Stimulated activated CD8-positive, alpha-beta memory T cell treated with anti-CD3 and anti-CD28 coated beads, Interleukin-2, amount 100 ng/mL, for 1 hour (primary cell): ENCODE data around the gene SND1.

Source experiments
- DNase-seq, 2 donors: peaks; one replicate each; pipeline ENCODE4 v3.0.0-alpha.2; 2020; ENCODE audit warnings: low read depth in 2 of 2

Gene SND1

DNA sequence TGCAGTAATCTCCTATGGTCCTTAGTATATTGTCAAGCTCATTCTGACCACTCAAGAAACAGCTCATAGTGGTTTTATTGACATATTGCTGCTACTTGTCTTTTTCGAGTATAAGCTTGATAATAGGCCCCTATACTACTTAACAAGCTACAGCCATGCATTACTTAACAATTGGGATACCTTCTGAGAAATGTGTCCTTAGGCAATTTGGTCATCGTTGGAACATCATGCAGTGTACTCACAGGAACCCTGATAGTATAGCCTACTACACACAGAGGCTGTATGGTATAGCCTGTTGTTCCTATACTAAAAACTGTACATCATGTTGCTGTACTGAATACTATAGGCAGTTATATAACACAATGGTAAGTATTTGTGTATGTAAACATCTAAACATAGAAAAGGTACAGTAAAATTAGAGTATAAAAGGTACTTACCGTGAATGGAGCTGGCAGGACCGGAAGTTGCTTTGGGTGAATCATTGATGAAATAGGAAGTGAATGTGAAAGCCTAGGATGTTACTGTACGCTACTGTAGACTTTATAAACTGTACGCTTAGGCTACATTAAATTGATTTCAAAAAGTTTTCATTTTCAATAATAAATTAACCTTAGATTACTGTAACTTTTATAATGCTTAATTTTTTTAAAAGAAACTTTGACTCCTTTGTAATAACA, 218.4 kb downstream of the SND1 start:
- DNase-seq, result no peak

DNA sequence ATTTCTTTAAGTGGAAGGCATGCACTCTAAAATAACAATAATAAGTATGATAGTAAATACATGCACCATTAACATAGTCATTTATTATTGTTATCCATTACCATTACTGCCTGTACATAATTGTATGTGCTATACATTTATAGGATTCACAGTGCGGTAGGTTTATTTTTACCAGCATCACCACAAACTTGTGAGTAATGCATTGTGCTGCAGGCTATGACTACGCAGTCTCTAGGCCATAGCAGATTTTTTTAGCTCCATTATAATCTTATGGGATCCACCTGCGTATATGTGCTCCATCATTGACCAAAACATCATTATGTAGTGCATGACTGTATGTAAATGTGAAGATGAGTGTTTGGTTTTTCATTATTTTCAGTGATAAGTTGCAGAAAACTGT, 219.2 kb downstream of the SND1 start:
- DNase-seq, result no peak

DNA sequence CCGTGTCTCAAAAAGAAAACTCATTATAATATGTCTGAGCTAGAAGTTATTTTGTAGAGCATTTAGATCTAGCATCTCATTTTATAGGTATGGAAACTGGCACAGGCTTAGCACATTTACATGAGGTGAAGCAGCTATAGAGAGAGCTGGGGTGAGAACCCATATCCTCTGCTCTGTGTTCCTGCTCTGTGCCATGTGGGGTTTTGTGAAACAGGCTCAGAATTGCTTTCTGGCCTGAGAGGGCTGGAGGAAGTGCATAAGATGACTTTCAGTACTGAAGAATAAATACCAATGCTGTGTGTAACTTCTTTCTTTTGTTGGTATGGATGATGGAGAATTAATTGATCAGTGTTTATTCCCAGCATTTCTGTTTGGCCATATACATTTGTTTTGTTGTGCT, 220.1 kb downstream of the SND1 start:
- no peak for DNase-seq

DNA sequence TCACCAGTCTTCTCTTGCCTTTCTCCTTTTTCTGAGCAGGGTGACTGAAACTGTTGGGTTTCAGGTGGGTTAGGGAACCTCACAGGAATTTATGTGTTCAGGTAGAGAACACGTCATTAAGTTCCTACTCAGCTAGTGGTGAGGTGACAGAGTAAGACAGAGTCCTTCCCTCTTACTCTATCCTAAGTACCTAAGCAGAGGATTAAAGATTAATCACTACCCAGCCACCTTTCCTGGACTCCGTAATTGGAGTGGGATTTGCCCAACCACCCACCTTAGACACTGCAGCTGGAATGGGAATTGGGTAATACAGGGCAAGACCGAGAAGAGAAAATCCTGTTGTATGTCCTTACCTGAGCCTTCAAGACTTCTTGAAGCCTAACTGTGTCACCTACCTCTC, 221.2 kb downstream of the SND1 start:
- DNase-seq, result no peak

DNA sequence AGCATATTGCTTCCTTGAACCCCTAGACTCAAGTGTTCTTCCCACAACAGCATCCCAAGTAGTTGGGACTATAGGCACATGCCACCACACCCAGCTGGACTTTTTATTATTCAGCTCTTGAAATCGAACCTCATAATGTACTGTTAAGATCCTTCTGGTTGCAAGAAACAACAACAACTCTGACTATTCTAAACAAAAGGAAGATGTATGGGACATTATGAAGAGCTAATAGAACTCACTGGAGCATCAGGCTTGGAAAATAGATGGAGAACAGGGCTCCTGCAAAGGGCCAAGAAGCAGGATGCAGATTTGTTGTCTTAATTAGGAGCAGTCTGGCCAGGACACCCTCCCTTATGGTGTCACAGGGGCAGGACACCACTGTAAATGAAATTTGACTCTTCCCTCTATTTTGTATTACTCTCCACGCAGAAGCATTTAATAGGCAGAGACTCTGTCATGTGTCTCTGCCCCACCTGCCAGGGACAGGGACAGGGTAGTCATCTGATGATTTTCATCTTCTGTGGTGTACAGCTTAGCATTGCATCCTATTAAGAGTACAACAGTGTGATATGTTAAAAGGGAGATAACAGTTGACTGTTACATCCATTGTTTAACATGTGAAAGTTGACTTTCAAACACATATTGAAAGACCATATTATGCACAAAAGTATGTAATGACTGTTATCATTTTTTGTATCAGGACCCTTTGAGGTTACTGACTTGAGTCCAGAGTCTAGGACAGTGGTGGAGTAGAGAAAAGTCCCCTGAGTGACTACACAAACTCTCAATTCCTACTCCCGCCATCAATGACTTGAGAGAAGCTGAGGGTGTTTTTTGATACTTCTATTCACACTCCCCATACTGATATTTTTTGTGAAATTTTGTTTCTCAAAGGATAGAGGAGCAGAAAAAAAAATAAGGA, 222.0 kb downstream of the SND1 start:
- no peak for DNase-seq

DNA sequence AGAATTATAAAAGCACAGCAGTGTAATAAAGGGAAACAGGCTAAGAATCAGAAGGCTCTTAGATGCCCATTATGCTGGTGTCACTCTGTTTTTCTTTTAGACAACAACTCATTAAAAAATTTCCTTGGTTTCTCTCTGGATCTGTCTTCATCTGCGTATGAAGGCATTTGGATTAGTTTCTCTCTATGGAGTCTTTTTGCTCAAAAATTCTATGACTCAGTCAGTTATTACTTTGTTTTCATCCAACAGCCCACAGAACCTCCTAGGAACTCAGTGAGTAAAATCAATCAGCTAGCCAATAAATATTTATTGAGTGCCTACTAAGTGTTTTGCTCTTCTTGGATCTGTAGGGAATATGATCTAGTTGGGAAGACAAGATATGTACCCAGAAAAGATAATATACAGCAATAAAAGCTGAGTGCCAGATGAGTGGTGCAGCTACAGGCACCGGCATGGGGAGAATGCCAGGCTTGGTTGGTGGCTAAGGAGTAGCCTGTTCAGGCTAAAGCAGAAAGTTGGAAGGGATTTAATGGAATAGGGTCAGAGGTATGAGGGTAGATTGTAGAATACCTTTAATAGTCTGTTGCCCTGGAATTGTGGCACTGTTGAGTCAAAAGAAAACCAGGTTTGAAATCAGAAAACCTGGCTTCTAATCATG, 223.1 kb downstream of the SND1 start:
- DNase-seq, result no peak

DNA sequence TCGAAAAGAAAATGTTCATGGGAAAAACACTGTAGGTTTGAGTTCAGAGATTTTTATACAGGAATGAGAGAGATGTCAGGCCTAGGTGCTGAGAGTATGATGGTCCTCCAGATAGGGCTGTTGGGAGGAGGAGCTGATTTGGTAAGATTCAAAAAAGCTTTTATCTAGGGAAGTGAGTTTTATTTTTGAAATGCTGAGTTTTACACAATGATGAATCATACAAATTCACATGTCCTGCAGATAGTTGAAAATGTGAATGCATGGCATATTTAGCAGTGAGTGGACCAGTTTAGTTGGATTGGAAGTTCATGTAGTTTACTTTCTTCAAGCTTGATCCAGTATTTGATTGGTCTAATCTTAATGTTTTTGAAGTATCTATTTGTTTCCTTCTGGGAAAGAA, 224.4 kb downstream of the SND1 start:
- no peak for DNase-seq

DNA sequence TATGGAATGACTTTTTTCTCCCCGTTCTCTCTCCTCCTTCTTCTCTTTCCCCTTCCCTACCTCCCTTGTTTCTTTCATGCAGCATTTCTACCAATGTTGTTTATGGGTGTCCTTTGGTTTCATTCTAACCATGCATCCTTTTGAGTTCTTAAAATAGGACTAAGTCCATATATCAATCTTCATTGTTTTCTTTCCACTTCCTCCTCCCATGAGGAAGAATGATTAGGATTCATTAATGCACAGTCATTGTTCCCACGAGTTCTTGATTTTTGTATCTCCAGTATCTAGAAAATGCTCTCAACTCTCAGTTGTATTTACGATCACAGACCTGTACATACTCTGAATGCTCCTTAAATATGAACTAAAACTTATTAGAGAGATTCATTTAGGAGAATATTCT, 226.0 kb downstream of the SND1 start:
- DNase-seq, result no peak

DNA sequence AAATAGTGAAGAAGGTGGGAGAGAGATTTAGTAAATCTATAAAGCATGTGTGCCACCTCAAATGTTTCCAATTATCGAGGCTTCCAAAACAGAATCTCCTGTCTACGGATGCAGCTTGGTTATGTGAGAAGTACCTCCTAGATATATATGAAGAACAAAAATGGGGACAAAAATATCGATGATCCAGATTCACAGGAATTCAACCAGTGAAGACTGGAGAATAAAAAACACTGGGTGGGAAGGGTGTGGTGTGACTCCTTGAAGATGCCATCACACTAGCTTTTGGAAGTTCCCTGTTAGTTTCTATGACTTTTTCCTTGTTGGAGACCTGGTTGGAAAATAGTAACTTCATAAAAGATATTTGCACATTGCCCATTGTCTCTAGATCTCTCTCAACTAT, 226.8 kb downstream of the SND1 start:
- DNase-seq, result no peak

DNA sequence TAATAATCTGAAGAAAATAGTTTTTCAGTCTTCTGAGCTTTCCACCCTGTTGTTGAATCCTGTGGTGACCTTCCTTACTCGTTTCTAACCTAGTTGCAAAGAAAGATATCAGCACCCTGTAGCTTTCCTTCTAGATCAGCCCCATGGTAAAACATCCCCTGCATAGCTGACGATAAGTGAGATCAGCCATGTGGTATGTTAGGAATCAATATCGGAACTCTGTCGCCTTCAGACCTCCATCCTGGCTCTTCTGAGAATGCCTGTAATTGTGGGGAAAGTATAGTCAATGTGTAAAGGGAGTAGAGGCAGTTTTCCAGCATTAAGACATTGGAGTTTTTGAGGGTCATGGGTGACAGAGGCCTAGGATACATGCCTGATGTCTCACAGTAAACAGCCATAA, 227.4 kb downstream of the SND1 start:
- DNase-seq, result no peak

DNA sequence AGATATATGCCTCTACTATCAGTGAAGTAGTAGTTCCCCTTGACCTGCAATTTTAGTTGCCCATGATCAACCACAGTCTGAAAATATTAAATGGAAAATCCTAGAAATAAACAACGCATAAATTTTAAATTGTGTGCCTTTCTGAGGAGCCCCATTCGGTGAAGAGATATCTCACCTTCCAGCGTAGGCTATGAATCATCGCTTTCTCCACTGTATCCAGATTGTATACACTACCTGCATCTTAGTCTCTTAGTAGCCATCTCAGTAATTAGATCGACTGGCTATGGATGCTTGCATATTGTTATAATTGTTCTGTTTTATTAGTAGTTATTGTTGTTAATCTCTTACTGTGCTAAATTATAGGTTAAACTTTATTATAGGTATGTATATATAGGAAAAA, 227.9 kb downstream of the SND1 start:
- DNase-seq, result no peak

DNA sequence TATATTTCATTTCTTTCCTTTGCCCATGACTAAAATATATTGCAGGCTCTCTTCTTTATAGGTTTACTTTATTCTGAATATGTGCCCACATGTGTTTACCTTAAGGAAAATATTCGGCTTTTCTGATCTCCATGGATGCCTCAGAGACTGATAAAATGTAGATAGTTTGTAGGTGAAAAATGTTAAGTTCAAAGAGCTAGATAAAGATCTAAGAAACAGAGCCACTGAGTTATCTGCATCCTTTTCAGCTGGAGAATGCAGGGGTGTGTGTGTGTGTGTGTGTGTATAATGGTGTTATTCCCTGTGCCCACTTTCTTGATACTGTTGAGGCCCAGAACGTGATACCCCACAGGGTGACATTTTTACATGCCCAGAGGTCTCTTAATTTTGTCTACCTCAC, 228.5 kb downstream of the SND1 start:
- DNase-seq, result no peak

DNA sequence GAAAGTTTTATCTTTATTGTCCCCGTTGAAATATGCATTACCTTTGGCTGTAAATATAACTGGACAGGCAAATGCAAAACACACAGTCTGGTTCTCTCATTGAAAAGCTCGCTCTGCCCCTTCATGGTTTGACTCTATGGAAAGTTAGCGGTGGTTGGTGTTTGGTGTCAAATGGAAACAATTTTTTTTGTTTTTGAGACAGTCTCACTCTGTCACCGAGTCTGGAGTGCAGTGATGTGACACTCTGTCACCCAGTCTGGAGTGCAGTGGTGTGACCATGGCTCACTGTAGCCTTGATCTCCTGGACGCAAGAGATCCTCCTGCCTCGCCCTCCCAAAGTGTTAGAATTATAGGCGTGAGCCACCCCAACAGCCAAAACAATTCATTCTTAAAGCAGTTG, 229.6 kb downstream of the SND1 start:
- no peak for DNase-seq

DNA sequence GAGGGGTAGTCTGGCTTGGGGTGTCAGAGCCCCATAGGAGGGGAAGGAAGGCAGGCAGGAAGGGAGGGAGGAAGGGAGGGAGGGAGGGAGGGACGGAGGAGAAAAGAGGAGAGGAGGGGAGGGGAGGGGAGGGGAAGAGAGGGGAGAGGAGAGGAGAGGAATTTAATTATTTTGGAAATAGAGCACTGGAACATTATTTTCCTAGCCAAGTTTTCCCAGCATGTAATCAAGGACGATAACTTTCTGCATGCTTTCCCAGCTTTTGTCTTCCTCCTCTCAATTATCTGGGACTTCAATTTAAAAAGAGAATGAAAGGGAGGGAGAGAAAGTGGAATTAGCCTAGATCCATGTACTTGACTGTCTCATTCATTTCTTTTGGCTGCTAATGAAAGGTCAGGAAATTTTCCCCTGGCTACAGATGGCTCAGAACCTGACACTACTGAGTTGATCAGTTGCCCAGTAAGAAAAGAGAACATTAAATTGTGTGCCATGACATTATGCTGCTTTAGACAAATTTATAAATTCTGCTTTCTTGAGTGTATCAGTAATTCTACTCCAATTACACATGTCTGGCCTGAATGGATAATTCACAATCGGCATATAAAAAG, 230.4 kb downstream of the SND1 start:
- no peak for DNase-seq

DNA sequence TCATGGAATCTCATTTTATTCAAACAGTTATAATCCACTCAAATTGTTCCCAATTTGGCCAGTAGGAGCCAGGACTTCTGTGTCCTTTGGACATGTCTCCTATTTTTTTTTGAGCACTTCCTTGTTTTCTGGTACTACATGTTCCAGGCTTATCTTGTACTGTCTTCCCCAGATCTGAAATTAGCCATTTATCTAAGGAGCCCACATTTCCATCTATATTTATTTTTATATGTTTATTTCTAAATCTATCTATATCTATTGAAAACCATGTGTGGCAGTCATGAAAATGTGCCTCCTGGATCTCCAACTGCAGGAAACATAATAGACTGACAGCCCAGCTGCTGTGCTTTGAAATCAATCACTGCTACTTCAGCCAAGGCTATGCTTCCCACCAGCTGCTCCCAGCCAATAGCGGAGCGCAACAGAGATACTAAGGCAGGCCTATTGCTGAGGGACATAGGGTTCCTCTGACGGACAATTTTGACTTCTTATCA, 232.1 kb downstream of the SND1 start:
- DNase-seq, result no peak

DNA sequence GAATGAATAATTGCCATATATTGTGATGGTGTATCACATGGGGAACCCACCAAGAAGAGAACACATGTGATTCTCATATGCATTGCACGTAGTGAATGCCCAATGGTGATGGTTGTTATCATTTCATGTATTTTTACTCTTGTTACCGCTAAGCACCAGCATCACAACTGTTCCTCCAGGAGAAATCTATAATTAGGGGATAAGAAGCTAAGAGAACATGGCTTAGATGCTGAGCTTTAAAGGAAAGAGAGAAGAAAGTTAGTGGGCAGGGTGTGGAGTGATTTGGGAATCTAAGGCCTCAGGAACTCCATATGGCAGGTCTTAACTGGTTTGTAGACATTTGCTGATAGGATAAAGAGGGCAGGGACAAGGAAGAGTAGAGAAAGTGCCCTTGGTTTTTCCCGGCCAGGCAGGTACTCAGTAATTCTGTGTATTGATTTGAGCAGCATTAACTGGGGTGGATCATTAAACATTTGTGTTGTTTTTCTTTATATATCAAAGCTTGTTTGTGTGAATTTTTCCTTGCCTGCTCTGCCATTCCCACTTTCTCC, 233.3 kb downstream of the SND1 start:
- DNase-seq, result no peak

DNA sequence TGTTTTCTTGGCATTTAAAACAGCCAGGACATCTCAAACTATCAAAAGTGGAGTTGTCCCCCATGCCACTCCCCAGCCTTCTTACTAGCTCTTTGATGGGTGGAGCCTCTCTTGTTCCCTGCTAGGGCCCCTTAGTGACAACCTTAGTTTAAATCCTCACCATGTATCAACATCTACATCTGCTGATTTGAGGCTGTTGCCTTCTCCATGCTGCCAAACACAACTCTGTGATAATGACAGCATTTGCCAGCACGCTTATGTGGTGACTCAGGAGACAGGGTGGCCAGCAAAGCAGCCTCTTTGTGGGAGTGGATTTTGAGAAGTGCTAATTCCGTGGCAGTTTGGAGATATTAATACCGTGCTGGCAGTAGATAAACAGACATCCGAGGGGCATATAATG, 233.8 kb downstream of the SND1 start:
- no peak for DNase-seq

DNA sequence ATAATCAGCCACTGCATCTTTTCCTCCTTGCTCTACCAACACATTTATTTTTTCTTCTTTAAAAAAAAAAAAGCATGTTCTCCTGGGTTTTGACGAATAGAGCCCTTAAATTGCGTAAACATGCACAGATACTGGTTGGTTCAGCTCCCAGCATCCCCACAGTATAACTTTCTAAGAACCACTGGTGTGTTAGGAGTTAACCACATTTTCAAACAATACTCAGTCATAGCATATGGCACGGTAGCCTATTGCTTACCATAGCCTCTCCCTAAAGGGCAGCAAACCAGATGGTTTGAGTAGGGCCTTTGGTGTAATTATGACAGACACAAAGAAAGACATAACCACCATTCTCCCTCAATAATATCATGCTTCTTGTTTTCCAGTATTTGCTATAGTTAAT, 234.3 kb downstream of the SND1 start:
- DNase-seq, result no peak

DNA sequence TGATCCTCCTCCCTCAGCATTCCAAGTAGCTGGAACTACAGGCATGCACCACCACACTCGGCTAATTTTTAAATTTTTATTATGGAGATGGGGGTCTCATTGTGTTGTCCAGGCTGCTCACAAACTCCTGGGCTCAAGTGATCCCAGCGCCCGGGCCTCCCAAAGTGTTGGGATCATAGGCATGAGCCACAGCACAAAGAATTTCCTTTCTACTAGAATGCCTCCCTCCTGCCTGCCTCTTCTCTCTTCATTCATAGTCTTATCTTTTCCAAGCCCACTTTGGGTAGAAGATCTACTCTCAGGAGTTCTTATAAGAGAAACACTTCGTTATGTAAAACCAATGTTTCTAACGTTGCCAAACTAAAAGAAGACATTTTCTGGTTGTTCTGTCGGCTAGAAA, 235.1 kb downstream of the SND1 start:
- no peak for DNase-seq

DNA sequence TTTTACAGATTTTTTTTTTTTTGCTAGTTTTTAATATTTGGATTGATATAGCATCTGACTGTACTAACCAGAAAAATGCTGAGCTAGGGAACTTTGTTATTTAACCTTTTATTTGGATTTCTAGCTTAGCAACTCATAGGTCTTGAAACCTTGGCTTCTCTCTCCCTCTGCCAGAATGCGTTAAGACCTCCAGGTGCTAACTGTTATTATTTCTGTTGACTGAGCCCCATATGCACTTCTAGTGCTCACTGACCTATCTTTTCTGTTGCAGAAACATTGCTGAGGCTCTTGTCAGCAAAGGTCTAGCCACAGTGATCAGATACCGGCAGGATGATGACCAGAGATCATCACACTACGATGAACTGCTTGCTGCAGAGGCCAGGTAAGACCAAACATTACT, 235.6 kb downstream of the SND1 start:
- DNase-seq, result no peak

DNA sequence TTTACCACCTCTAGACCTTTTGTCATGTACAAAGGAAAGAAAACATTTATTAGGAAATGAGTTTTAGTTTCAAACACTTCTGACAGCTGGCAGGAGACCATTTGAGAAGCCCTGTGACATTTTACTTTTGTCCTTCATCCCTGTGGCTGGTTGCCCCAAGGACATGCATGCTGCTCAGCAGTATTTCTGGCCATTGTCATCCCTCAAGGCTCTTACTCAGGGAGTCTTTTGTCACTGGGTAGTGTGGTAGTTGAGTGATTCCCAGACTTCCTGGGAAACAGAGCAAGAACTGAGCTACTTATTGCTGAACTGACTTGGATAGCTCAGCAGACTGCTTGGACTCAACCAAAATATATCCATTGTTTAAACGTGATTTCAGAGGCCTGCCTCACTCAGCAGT, 236.4 kb downstream of the SND1 start:
- no peak for DNase-seq

DNA sequence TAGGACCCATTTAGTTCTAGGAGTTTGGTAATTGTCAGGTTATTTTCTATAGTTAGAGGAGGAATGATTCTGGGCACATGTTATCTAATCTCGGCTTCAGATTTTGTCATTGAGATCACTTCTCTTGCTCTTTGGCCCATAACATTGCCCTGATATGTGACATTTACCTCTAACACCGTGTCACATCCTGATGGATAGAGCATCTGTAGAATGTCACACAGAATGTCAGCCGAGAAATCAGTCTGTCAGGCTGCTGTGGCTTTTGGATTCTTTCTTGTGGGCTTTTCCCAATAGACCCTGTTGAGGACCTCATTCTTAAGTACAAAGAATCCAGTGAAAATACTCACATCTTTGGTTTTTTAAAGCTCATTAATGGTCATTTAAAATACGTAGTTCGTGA, 236.8 kb downstream of the SND1 start:
- DNase-seq, result no peak
